HPDE6-E6E7 (cell line): Measurements from ENCODE around the gene CALD1.
"Not testable (repeated sequence)": the region's sequence is repeated elsewhere in the genome, so short reads cannot be mapped to it uniquely, and the experiment has no call there.

Source experiments
- DNase-seq: peaks from one replicate; pipeline ENCODE4 v3.0.0; 2011; ENCODE audit warnings: missing footprints; ENCODE audit errors: extremely low spot score

Gene CALD1

GRCh38 chr7:134948246-134948645, 168.8 kb downstream of the CALD1 start:
- DNase-seq = no peak

GRCh38 chr7:134948736-134949135, 169.3 kb downstream of the CALD1 start:
- no peak for DNase-seq

- DNase-seq = no peak
Measured at GRCh38 chr7:134949171-134949570, 169.7 kb downstream of the CALD1 start.

- no peak for DNase-seq
Measured at GRCh38 chr7:134954197-134955082, 175.0 kb downstream of the CALD1 start.

GRCh38 chr7:134957005-134957404, 177.6 kb downstream of the CALD1 start:
- DNase-seq = no peak

GRCh38 chr7:134959810-134960209, 180.4 kb downstream of the CALD1 start:
- DNase-seq = no peak

- DNase-seq = no peak
Measured at GRCh38 chr7:134962270-134962780, 182.9 kb downstream of the CALD1 start.

GRCh38 chr7:134963036-134963435, 183.6 kb downstream of the CALD1 start:
- DNase-seq = no peak

GRCh38 chr7:134966691-134967090, 187.3 kb downstream of the CALD1 start:
- no peak for DNase-seq

GRCh38 chr7:134968110-134968509, 188.7 kb downstream of the CALD1 start:
- no peak for DNase-seq

- DNase-seq = not testable (repeated sequence)
Measured at GRCh38 chr7:134981645-134982044, 202.2 kb downstream of the CALD1 start.

GRCh38 chr7:134985894-134986362, 206.5 kb downstream of the CALD1 start:
- no peak for DNase-seq

- peak; percentile 94 for DNase-seq
Measured at GRCh38 chr7:134986363-134987251, 207.2 kb downstream of the CALD1 start, which contains the start of gene AGBL3. TSS of gene AGBL3 (plus strand) at chr7:134986508. CDS start at chr7:134987934, 1,426 bp downstream.

- DNase-seq = no peak
Measured at GRCh38 chr7:134988161-134988560, 208.7 kb downstream of the CALD1 start.

- DNase-seq = no peak
Measured at GRCh38 chr7:134991469-134992339, 212.3 kb downstream of the CALD1 start.

- no peak for DNase-seq
Measured at GRCh38 chr7:134992626-134993179, 213.3 kb downstream of the CALD1 start.

- DNase-seq = no peak
Measured at GRCh38 chr7:134993877-134994456, 214.5 kb downstream of the CALD1 start.

GRCh38 chr7:134995239-134996096, 216.0 kb downstream of the CALD1 start:
- DNase-seq = no peak

GRCh38 chr7:134996097-134996550, 216.7 kb downstream of the CALD1 start:
- no peak for DNase-seq
